Right cardiac atrium (tissue), 5 donors: ENCODE data around the gene FGF14. TPM values are rescaled to one million over a fixed set of nuclear protein-coding genes. Genes with fewer than 3 reads are reported as not detected.
A peak's percentile ranks its signal among the peaks of the same experiment; 100 is the strongest.
"Not testable (repeated sequence)": the region's sequence is repeated elsewhere in the genome, so short reads cannot be mapped to it uniquely, and the experiment has no call there.

ENCODE experiments used
- ATAC-seq, 2 donors: fragments of 200-7000 bp; cut with Tn5 transposase; one replicate each; pipeline versions ENCODE4 v1.8.0 to v1.9.1; 2020; ENCODE audit warnings: moderate library complexity in 2 of 2, mild to moderate bottlenecking in 1 of 2
- DNase-seq, 3 donors: peaks; one replicate each; pipeline ENCODE4 v3.0.0-alpha.2; 2020
- H3K27ac ChIP-seq: one replicate; pipeline ENCODE4 v1.5.1; 2013; ENCODE audit warnings: mild to moderate bottlenecking, low read length, control low read depth, moderate library complexity
- H3K27me3 ChIP-seq: one replicate; pipeline ENCODE4 v1.6.1; 2013; ENCODE audit not compliant: control insufficient read depth, insufficient read depth
- H3K4me1 ChIP-seq: one replicate; pipeline ENCODE4 v1.6.1; 2013; ENCODE audit warnings: low read length; ENCODE audit not compliant: control insufficient read depth, insufficient read depth
- H3K4me3 ChIP-seq: one replicate; pipeline ENCODE4 v1.5.1; 2013; ENCODE audit warnings: low read length, control low read depth
- H3K9me3 ChIP-seq: one replicate; pipeline ENCODE4 v1.6.1; 2013; ENCODE audit warnings: low read length; ENCODE audit not compliant: control insufficient read depth
- WGBS: extraction: QIAGEN DNeasy Blood & Tissue Kit; methylation state at CpG from one replicate; pipeline ENCODE4 v1.1.7; 2013; 5-methylcytosine and 5-hydroxymethylcytosine counted together
- intact Hi-C, 4 donors: fragments of 100-400 bp; cut with DNase I; formaldehyde crosslinking; loops; one replicate each; pipeline versions ENCODE4 v1.11.0 to v1.14.0; 2022 to 2023
- polyA plus RNA-seq: library from polyadenylated mRNA; stranded (reverse); fragments of 200-250 nt; gene quantifications from one replicate; pipeline ENCODE4 v1.2.3, GENCODE V29; 2013
- total RNA-seq, 4 donors: library from RNA; stranded (reverse); fragmentation: NEBNext Ultra II Directional; extraction: Animal tissue kit (Norgen Biotek cat#: 25700); gene quantifications; one replicate each; pipeline ENCODE4 v1.2.1, GENCODE V29; 2021
- donor health status: healthy with polysubstance abuse.
- donor health status: DM: no; HTN: yes; CAD: no.
- donor health status: DM: no; HTN: no; CAD: no.
- donor health status: DM: no; HTN: yes; CAD: no; lungs with severe emphysema.
- donor health status: DM: yes; HTN: yes; CAD: no.

The FGF14 gene
- total and polyA plus RNA-seq, 5 donors, result 0.54 to 4.9 (median 3.0) TPM

DNA sequence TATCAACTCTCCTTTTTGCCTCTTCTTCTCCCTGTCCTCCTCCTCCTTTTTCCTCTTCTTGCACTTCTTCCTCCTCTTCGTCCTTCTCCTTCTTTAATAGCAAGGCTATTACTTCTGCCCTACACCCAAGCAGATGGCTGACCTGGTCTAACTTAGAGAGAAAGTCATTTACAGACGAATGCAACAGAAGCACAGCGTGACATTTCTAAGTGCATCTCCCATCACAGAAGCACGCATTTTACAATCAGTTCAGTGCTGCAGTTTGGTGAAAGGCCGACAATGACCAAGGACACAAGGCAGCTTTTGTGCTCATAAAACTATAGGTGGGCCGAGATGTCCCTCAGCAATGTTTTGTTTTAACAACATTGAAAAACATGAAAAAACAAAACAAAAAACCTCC is 231.5 kb downstream of the FGF14 start:
- no peak overlapping the region for H3K27ac ChIP-seq
- no peak for DNase-seq
- intact Hi-C loops, result no loop called here
- no peaks in the 10 kb centered on the region for H3K9me3 ChIP-seq
- WGBS, result 69% methylated on average over 6 of the region's 6 CpGs
- no peak overlapping the region for H3K4me3 ChIP-seq
- H3K4me1 ChIP-seq, result no peaks in the 10 kb centered on the region
- no peak for ATAC-seq
- no peaks in the 10 kb centered on the region for H3K27me3 ChIP-seq

GRCh38 chr13:102169471-102170015 is 232.3 kb downstream of the FGF14 start:
- DNase-seq (no peak), ATAC-seq (no peak)
- WGBS, result 63% methylated on average over 2 of the region's 2 CpGs
- Histone ChIP-seq H3K27me3 (no peaks in the 10 kb centered on the region), H3K4me1 (no peaks in the 10 kb centered on the region), H3K9me3 (no peaks in the 10 kb centered on the region), H3K4me3 (no peak overlapping the region), H3K27ac (no peak overlapping the region)
- intact Hi-C loops, result no loop called here

- intact Hi-C loops, result no loop called here
- DNase-seq, result no peak
- Histone ChIP-seq H3K27ac (no peak overlapping the region), H3K4me1 (no peaks in the 10 kb centered on the region), H3K4me3 (no peak overlapping the region), H3K9me3 (no peaks in the 10 kb centered on the region), H3K27me3 (no peaks in the 10 kb centered on the region)
- 72% methylated on average over 5 of the region's 5 CpGs for WGBS
- ATAC-seq, result no peak
Measured at GRCh38 chr13:102152790-102153189, 249.1 kb downstream of the FGF14 start.

GRCh38 chr13:102147353-102147752 is 254.5 kb downstream of the FGF14 start:
- intact Hi-C loops, result loop anchor here in 2 of 4 donors (10.0 kb wide), 1 partner anchor 203 kb away; no protein-coding TSS in a partner anchor
- Histone ChIP-seq H3K9me3 (no peaks in the 10 kb centered on the region), H3K27me3 (no peaks in the 10 kb centered on the region), H3K4me1 (no peaks in the 10 kb centered on the region), H3K27ac (no peak overlapping the region), H3K4me3 (no peak overlapping the region)
- ATAC-seq, result no peak
- DNase-seq, result no peak

- intact Hi-C loops, result loop anchor here in 2 of 4 donors (10.0 kb wide), 1 partner anchor 201 kb away; no protein-coding TSS in a partner anchor
- no peak overlapping the region for H3K4me3 ChIP-seq
- no peaks in the 10 kb centered on the region for H3K27me3 ChIP-seq
- no peaks in the 10 kb centered on the region for H3K4me1 ChIP-seq
- ATAC-seq (no peak), DNase-seq (no peak)
- H3K9me3 ChIP-seq, result no peaks in the 10 kb centered on the region
- H3K27ac ChIP-seq, result no peak overlapping the region
Measured at GRCh38 chr13:102145750-102146149, 256.1 kb downstream of the FGF14 start.

DNA sequence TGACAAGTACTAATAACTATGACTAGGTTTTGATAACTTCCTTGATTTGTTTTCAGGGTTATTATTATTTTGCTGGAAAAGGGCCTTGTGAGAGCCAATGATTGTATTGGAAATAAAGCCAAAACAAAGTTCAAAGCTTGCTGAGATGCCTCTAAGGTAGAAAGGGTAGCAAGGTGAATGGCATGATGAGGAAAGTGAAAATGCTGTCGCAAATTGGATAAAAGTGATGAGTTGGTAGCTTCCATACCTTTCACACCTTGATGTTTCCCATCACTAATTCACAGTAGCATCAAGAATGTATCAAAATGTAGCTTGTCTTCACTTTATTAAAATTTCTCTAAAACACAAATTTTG is 259.4 kb downstream of the FGF14 start:
- no peaks in the 10 kb centered on the region for H3K27me3 ChIP-seq
- DNase-seq (no peak), ATAC-seq (no peak)
- 59% methylated on average over 1 of the region's 1 CpG for WGBS
- no peaks in the 10 kb centered on the region for H3K9me3 ChIP-seq
- H3K4me1 ChIP-seq, result no peaks in the 10 kb centered on the region
- intact Hi-C loops, result loop anchor here in 2 of 4 donors (5.0 to 10.0 kb wide), 2 partner anchors 198 to 315 kb away; no protein-coding TSS in a partner anchor
- H3K4me3 ChIP-seq, result no peak overlapping the region
- H3K27ac ChIP-seq, result no peak overlapping the region

DNA sequence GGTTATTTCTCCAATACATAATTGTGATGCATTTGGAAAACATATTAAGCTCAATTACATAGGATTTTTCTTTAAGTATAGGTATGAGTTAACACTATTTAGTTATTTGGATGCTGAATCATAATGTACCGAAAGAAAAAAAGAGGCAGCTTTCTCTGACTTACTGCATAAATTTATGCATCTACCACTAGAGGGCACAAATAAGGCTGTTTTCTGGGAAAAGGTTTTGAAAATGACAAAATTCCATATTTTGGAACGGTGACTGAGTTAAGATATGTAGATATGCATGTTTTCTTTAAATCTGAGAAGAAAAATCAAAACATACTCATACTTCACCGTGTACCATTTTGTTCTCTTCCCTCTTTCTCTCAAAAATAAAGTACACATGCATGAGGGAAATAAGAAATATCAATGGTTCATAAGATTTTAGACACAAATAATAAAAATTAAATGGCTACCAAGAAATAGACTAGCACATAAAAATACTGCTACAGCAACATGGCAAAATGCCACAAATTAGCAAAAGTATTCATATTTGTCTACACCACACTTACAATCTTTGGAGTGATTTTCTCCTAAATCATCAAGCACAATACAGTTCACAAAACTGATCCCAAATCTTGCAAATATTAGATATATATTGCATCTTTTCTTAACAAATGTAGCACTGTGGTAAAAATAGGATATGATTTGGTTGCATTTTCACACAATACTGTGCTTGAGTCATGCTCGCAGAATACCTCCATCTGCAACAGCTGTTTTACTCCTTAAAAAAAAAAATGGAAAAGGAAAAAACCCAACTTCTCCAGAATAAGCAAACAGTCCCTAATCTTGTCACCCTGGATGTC is 260.0 kb downstream of the FGF14 start:
- DNase-seq (no peak), ATAC-seq (no peak)
- Histone ChIP-seq H3K27ac (no peak overlapping the region), H3K4me1 (no peaks in the 10 kb centered on the region), H3K4me3 (no peak overlapping the region), H3K27me3 (no peaks in the 10 kb centered on the region), H3K9me3 (no peaks in the 10 kb centered on the region)
- intact Hi-C loops, result loop anchor here in 2 of 4 donors (5.0 to 10.0 kb wide), 2 partner anchors 197 to 315 kb away; no protein-coding TSS in a partner anchor
- 28% methylated on average over 4 of the region's 4 CpGs for WGBS

- H3K4me1 ChIP-seq, result no peaks in the 10 kb centered on the region
- DNase-seq (no peak), ATAC-seq (no peak)
- H3K27ac ChIP-seq, result no peak overlapping the region
- 60% methylated on average over 4 of the region's 4 CpGs for WGBS
- no peak overlapping the region for H3K4me3 ChIP-seq
- H3K9me3 ChIP-seq, result no peaks in the 10 kb centered on the region
- no peaks in the 10 kb centered on the region for H3K27me3 ChIP-seq
- intact Hi-C loops, result loop anchor here in 2 of 4 donors (5.0 to 10.0 kb wide), 2 partner anchors 195 to 318 kb away; no protein-coding TSS in a partner anchor
Measured at GRCh38 chr13:102139626-102140025, 262.2 kb downstream of the FGF14 start.

DNA sequence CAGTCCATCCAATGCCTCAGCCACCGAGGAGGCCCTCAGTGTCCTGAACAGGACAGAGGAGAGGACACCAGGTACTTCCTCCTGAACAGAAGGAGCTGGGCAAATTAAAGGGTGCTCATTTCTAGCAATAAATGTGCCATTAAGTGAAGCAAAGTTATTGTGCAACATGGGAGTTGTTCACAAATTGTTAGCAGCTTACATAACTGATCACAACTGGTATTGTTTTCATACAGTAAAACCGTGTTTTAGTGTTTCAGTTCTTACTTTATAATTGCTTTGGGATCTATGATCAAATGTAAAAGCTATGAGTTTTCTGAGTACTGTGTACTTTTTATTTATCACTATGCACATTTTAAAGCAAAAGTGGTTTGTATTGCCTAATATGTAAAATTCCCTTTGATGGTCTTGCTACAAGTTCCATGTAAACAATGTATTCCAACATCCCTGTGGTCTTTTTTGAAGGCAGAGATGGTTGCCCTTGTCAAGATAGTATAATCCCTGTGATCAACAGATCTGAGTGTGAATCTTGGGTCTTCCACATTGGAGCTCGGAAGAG is 263.1 kb downstream of the FGF14 start:
- Histone ChIP-seq H3K27ac (no peak overlapping the region), H3K4me1 (no peaks in the 10 kb centered on the region), H3K27me3 (no peaks in the 10 kb centered on the region), H3K9me3 (no peaks in the 10 kb centered on the region), H3K4me3 (no peak overlapping the region)
- intact Hi-C loops, result no loop called here
- WGBS, result 78% methylated on average over 3 of the region's 3 CpGs
- ATAC-seq (no peak), DNase-seq (no peak)

DNA sequence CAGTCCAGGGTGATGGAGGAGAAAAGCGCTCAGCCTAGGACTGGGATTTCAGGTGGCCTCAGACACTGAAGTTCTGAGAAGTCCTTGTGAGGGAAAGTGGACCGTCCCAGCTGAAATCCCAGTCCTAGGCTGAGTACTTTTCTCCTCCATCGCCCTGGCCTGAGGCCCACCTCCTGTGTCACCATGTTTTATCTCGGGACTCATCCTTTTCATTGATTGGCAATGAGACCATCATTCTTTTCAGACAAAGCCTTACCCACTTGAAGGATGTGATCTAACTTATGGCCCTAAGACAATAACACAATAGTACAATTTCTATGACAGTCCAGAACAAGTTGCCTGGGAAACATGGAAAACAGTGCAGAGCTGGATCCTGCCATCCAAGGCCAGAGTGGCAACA is 263.9 kb downstream of the FGF14 start:
- H3K9me3 ChIP-seq, H3K27me3 ChIP-seq, DNase-seq, ATAC-seq, intact Hi-C loops, H3K4me3 ChIP-seq, H3K27ac ChIP-seq, H3K4me1 ChIP-seq: not testable (repeated sequence)
- WGBS, result 83% methylated on average over 4 of the region's 4 CpGs

DNA sequence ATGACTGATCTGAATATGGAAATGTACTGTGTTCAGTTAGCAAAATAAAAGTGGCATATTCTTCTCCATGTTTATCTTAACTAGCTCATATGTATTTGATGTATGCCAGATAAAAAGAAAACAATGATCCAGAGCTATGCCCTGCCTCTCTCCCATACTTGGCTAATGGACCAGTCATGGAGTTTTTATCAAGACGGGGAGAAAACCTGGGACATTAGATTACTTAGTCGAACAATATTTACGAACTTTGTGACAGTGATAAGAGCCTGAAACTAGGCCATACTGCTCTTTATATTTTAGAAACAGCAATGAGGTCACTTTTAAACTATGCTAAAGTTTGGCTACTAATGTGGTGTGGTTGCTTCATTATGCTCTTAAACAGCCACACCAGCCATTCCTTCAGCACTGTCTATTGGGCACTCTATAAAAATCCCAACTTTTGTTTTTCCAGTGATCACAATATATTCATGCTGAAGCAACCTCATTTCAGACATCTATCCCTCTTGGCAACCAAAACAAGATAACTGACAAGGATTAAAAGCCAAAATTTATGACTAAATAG is 265.0 kb downstream of the FGF14 start:
- H3K9me3 ChIP-seq, result no peaks in the 10 kb centered on the region
- WGBS, result 56% methylated on average over 3 of the region's 3 CpGs
- H3K27ac ChIP-seq, result no peak overlapping the region
- ATAC-seq (peak; percentile 47 to 56), DNase-seq (no peak)
- H3K27me3 ChIP-seq, result no peaks in the 10 kb centered on the region
- intact Hi-C loops, result no loop called here
- no peak overlapping the region for H3K4me3 ChIP-seq
- no peaks in the 10 kb centered on the region for H3K4me1 ChIP-seq
